ENCODE results near the gene COL5A1.

COL5A1 gene

DNA sequence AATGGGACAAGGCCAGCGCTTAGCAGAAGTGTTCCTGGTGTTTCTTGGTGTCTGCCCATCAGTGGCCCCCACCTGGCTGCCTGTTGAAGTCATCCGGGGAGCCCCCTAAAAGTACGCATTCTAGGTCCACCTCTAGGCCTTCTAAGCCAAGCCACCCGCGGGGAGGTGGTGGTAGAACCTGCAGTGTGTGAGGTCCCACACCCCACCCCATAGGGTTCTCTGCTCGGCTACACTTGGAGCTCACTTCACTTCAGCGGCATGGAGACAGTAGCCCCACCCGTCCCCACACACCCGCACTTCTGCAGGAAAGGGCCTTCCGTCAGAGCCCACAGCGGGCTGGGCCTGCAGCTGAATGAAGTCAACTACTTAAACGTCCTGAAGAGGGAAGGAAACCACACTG is 209.4 kb downstream of the COL5A1 start:
- H3K4me2 ChIP-seq (ENCODE audit: low read length): no peak overlapping the region
- H3K36me3 ChIP-seq (ENCODE audit: insufficient read depth, low read length): peaks cover 93% of the 10 kb centered on the region
- no peaks in the 10 kb centered on the region for H4K20me1 ChIP-seq (ENCODE audit: insufficient read depth, low read length)
- no peaks in the 10 kb centered on the region for H3K4me1 ChIP-seq (ENCODE audit: insufficient read depth, low read length, severe bottlenecking)
- H3F3A ChIP-seq (ENCODE audit: insufficient read depth, low read length): no peaks in the 10 kb centered on the region
- no peak overlapping the region for H3K4me3 ChIP-seq (ENCODE audit: low read depth, low read length, poor library complexity, severe bottlenecking)
- no peak overlapping the region for H2AFZ ChIP-seq (ENCODE audit: low read length)
- H3K9ac ChIP-seq (ENCODE audit: low read length): no peak overlapping the region
- TF ChIP-seq EZH2 (IDR thresholded peaks at IDR 0.05; ENCODE audit: borderline replicate concordance, low read length): no peak
- TF ChIP-seq, protein P1, sequence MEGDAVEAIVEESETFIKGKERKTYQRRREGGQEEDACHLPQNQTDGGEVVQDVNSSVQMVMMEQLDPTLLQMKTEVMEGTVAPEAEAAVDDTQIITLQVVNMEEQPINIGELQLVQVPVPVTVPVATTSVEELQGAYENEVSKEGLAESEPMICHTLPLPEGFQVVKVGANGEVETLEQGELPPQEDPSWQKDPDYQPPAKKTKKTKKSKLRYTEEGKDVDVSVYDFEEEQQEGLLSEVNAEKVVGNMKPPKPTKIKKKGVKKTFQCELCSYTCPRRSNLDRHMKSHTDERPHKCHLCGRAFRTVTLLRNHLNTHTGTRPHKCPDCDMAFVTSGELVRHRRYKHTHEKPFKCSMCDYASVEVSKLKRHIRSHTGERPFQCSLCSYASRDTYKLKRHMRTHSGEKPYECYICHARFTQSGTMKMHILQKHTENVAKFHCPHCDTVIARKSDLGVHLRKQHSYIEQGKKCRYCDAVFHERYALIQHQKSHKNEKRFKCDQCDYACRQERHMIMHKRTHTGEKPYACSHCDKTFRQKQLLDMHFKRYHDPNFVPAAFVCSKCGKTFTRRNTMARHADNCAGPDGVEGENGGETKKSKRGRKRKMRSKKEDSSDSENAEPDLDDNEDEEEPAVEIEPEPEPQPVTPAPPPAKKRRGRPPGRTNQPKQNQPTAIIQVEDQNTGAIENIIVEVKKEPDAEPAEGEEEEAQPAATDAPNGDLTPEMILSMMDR (IDR thresholded peaks at IDR 0.05; ENCODE audit: low read length): no peak
- H3K27me3 ChIP-seq (ENCODE audit: insufficient read depth, low read length): no peaks in the 10 kb centered on the region
- H3K9me3 ChIP-seq (ENCODE audit: low read length): peaks cover 15% of the 10 kb centered on the region
- no peaks in the 10 kb centered on the region for H3K9me2 ChIP-seq (ENCODE audit: low read depth, low read length)
- H3K27ac ChIP-seq (ENCODE audit: low read depth, low read length, poor library complexity, severe bottlenecking): no peak overlapping the region
- H3K79me2 ChIP-seq (ENCODE audit: insufficient read depth, low read length): peaks cover 66% of the 10 kb centered on the region

DNA sequence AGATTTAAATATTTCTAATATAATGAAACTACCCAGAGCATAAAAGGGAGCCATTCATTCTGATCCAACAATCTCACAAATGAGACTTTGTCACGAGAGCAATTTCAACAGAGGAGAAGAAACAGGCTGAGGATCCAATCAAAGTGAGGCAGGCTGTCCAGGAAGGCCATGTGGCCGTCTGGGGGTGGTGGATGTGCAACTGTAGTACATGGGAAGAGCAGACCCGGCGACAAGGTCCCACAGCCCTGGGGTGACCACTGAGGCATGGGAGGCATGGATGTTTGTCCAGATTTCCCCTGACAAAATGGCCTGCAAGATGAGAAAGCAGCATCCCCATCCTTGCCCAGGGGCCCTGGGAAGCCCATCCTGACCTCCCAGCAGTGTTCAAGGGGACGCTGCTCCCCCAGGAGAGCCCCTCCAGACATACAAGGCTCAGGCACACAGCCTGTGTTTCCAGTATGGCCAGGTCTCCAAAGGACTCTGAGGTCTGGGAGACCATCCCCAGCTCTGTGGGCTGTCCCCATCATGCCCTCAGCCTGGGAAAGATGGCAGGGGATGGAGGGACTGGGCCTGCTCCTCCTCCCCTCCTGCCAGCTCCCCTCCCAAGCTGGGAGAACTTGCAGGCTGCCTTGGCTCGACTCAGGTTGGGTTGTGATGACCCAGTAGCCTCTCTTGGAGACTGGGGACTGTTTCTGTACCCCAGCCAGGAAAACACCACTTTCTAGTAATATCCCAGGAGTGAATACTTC is 211.5 kb downstream of the COL5A1 start:
- TF ChIP-seq EZH2 (IDR thresholded peaks at IDR 0.05; ENCODE audit: borderline replicate concordance, low read length): no peak
- TF ChIP-seq, protein P1 (IDR thresholded peaks at IDR 0.05; ENCODE audit: low read length): no peak
- H3K4me2 ChIP-seq (ENCODE audit: low read length): no peak overlapping the region

DNA sequence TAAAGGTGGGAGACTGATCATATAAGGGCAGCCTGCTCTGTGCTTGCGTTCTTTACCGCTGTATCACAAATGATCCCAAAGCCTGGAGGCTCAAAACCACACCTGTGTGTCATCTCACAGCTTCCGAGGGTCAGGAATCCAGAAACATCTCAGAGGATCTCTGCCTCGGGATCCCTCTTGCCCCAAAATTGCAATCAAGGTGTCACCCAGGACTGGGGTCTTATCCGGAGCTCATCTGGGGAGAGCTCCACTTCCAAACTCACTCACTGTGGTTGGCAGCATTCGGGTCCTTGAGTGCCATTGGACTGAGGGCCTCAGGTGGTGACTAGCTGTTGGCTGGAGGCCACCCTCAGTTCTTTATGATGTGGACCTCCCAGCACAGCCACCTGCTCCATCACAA is 212.3 kb downstream of the COL5A1 start:
- H3K9me2 ChIP-seq (ENCODE audit: low read depth, low read length): no peaks in the 10 kb centered on the region
- no peak overlapping the region for H3K4me3 ChIP-seq (ENCODE audit: low read depth, low read length, poor library complexity, severe bottlenecking)
- H3K36me3 ChIP-seq (ENCODE audit: insufficient read depth, low read length): peaks cover 93% of the 10 kb centered on the region
- no peak overlapping the region for H3K27ac ChIP-seq (ENCODE audit: low read depth, low read length, poor library complexity, severe bottlenecking)
- H3K27me3 ChIP-seq (ENCODE audit: insufficient read depth, low read length): no peaks in the 10 kb centered on the region
- H3K9me3 ChIP-seq (ENCODE audit: low read length): peaks cover 21% of the 10 kb centered on the region
- no peak overlapping the region for H3K9ac ChIP-seq (ENCODE audit: low read length)
- no peaks in the 10 kb centered on the region for H3F3A ChIP-seq (ENCODE audit: insufficient read depth, low read length)
- peaks cover 77% of the 10 kb centered on the region for H3K79me2 ChIP-seq (ENCODE audit: insufficient read depth, low read length)
- H2AFZ ChIP-seq (ENCODE audit: low read length): no peak overlapping the region
- no peaks in the 10 kb centered on the region for H4K20me1 ChIP-seq (ENCODE audit: insufficient read depth, low read length)
- H3K4me2 ChIP-seq (ENCODE audit: low read length): no peak overlapping the region
- no peaks in the 10 kb centered on the region for H3K4me1 ChIP-seq (ENCODE audit: insufficient read depth, low read length, severe bottlenecking)
- TF ChIP-seq, protein P1 (IDR thresholded peaks at IDR 0.05; ENCODE audit: low read length): no peak
- no peak for TF ChIP-seq EZH2 (IDR thresholded peaks at IDR 0.05; ENCODE audit: borderline replicate concordance, low read length)

More for the DNA sequence above, 211.5 kb downstream of the COL5A1 start:
- Histone ChIP-seq H3K4me3 (ENCODE audit: low read depth, low read length, poor library complexity, severe bottlenecking) (no peak overlapping the region), H3K9me3 (ENCODE audit: low read length) (peaks cover 17% of the 10 kb centered on the region), H3K36me3 (ENCODE audit: insufficient read depth, low read length) (peaks cover 93% of the 10 kb centered on the region), H3K4me1 (ENCODE audit: insufficient read depth, low read length, severe bottlenecking) (no peaks in the 10 kb centered on the region), H3K27me3 (ENCODE audit: insufficient read depth, low read length) (no peaks in the 10 kb centered on the region), H3K79me2 (ENCODE audit: insufficient read depth, low read length) (peaks cover 74% of the 10 kb centered on the region), H4K20me1 (ENCODE audit: insufficient read depth, low read length) (no peaks in the 10 kb centered on the region), H3K9me2 (ENCODE audit: low read depth, low read length) (no peaks in the 10 kb centered on the region), H3K27ac (ENCODE audit: low read depth, low read length, poor library complexity, severe bottlenecking) (no peak overlapping the region), H2AFZ (ENCODE audit: low read length) (no peak overlapping the region), H3K9ac (ENCODE audit: low read length) (no peak overlapping the region), H3F3A (ENCODE audit: insufficient read depth, low read length) (no peaks in the 10 kb centered on the region)

Measured in OCI-LY1 (cell line).